BE2C (cell line): ENCODE results near the gene MAN1C1.

Source experiments
- DNase-seq: peaks from one replicate; pipeline ENCODE4 v3.0.0-alpha.2; 2020
- H3K27me3 ChIP-seq: fragments of 250-450 bp; sonication (Bioruptor Pico); 2 replicates; pipeline ENCODE4 v1.5.1; 2020; ENCODE audit warnings: mild to moderate bottlenecking
- H3K36me3 ChIP-seq: fragments of 250-450 bp; sonication (Bioruptor Pico); 2 replicates; pipeline ENCODE4 v1.5.1; 2020; ENCODE audit warnings: mild to moderate bottlenecking
- H3K4me1 ChIP-seq: fragments of 250-450 bp; sonication (Bioruptor Pico); 2 replicates; pipeline ENCODE4 v1.5.1; 2020
- H3K4me3 ChIP-seq: 2 replicates; pipeline ENCODE4 v1.5.1; 2011; ENCODE audit warnings: low read depth, low read length
- H3K9me3 ChIP-seq: fragments of 250-450 bp; sonication (Bioruptor Pico); 2 replicates; pipeline ENCODE4 v1.5.1; 2020
- CTCF ChIP-seq: IDR thresholded peaks from 2 replicates; pipeline ENCODE4 v1.5.1; 2012; ENCODE audit warnings: mild to moderate bottlenecking, low read depth, low read length

MAN1C1 gene

GRCh38 chr1:25645637-25646400 lies 29.2 kb downstream of the MAN1C1 start:
- H3K27me3 ChIP-seq: no peaks in the 10 kb centered on the region
- no peak overlapping the region for H3K4me3 ChIP-seq
- no peak for TF ChIP-seq CTCF
- no peak for DNase-seq
- no peaks in the 10 kb centered on the region for H3K9me3 ChIP-seq
- no peaks in the 10 kb centered on the region for H3K36me3 ChIP-seq
- no peaks in the 10 kb centered on the region for H3K4me1 ChIP-seq

DNA sequence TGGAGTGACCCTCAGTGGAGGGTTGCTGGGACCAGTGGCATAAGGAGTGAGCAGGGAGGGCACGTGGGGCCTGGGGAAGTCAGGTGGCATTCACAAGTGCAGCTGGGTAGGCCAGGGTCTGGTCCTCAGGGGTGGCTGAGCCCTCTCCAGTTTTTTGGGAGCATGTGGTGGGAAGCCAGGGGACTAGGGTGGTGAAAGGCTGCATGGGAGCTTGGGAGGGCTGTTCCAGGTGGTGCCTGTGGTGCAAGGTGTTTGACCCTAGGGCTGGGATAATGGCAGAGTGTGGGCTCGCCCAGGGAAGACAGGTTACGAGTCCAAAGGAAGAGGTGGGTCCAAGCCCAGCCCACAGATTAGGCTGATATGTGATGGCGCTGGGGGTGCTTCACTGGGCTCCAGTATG lies 30.5 kb downstream of the MAN1C1 start:
- H3K36me3 ChIP-seq: no peaks in the 10 kb centered on the region
- no peaks in the 10 kb centered on the region for H3K9me3 ChIP-seq
- TF ChIP-seq CTCF: no peak
- no peaks in the 10 kb centered on the region for H3K27me3 ChIP-seq
- DNase-seq: no peak
- H3K4me3 ChIP-seq: no peak overlapping the region
- H3K4me1 ChIP-seq: no peaks in the 10 kb centered on the region

DNA sequence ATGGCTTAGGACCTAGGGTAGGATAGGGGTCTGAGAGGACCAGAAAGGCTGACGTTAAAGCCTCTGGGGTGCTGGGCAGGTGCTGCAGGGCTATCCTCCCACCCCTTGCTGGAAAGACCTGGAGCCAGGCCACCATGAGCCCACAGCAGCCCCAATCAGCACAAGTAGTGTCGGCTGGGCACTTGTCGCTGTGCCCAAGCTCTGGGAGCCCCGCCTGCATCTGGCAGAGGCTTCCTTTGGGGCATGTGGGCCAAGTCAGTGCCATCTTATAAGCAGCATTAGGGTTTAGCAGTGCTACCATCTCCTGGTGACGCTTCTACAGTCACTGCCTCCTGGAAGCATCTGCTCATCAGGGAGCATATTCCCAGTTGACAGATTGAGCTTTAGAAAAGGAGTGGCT lies 31.3 kb downstream of the MAN1C1 start:
- no peaks in the 10 kb centered on the region for H3K27me3 ChIP-seq
- no peaks in the 10 kb centered on the region for H3K9me3 ChIP-seq
- no peak for TF ChIP-seq CTCF
- H3K4me1 ChIP-seq: no peaks in the 10 kb centered on the region
- no peaks in the 10 kb centered on the region for H3K36me3 ChIP-seq
- DNase-seq: no peak
- no peak overlapping the region for H3K4me3 ChIP-seq

DNA sequence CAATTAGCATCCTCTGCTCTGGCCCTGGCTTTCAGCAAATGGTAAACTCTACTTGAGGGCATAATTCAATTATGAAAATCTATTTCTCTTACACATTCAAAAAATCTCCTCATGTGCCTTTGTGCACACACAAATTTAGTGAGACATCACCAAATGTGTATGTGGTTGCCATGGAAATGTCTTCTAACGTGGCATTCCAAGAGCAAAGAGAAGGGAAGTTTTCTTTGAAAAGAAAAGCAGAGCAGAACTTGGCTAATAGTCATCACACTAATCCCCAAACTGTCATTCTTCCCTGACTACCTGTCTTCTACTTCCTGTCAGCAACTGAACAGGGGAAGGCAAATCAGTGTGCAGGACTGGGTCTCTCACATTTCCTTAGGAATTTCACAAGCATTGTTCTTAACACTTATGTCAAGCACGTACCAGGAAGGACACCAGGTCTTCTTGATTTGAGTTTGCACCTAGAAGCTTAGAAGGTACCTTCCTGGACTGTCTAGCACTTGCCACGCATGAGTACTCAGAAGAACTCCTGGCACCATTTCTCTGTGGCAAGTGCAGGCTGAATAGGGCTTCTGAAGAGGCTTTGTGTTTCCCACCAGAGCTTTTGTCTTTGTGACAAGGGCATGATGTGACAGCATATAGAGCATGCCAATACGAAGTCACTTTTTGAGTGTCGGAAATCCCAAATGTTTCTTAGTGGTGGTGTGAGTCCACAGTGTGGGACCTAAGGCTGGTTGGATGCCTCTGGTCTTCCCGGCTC lies 32.3 kb downstream of the MAN1C1 start:
- Histone ChIP-seq H3K9me3 (no peaks in the 10 kb centered on the region), H3K27me3 (no peaks in the 10 kb centered on the region), H3K4me3 (no peak overlapping the region), H3K36me3 (no peaks in the 10 kb centered on the region), H3K4me1 (no peaks in the 10 kb centered on the region)
- DNase-seq: no peak
- no peak for TF ChIP-seq CTCF

GRCh38 chr1:25649505-25650288 lies 33.1 kb downstream of the MAN1C1 start:
- Histone ChIP-seq H3K4me1 (no peaks in the 10 kb centered on the region), H3K36me3 (no peaks in the 10 kb centered on the region), H3K4me3 (no peak overlapping the region), H3K27me3 (no peaks in the 10 kb centered on the region), H3K9me3 (no peaks in the 10 kb centered on the region)
- no peak for DNase-seq
- TF ChIP-seq CTCF: no peak

DNA sequence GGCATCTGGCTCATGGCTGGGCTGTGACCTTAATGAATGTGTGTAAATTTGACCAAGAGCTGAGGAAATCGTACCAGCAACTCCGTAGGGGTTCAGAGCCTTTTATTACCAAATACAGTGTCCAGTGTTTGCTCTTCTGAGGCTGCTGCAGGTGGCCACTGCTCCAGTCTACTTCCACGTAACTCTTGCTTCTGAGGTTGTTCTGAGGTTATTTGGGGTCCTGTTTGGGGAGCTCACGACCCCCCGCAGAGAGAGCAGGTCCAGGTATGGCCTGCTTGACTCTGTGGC lies 33.6 kb downstream of the MAN1C1 start:
- Histone ChIP-seq H3K27me3 (no peaks in the 10 kb centered on the region), H3K4me1 (no peaks in the 10 kb centered on the region), H3K9me3 (no peaks in the 10 kb centered on the region), H3K4me3 (no peak overlapping the region), H3K36me3 (no peaks in the 10 kb centered on the region)
- DNase-seq: no peak
- TF ChIP-seq CTCF: no peak
